NCI-H1048 (cell line): Measurements from ENCODE around the gene WBP1.
"Not testable (repeated sequence)": the region's sequence is repeated elsewhere in the genome, so short reads cannot be mapped to it uniquely, and the experiment has no call there.

Source experiments
- DNase-seq: peaks from one replicate; lab custom pipeline; 2025; lab: John Stamatoyannopoulos, UW

The WBP1 gene

GRCh38 chr2:74454654-74455511 is 3.4 kb upstream of the WBP1 start, which contains the start of gene INO80B:
Gene INO80B, plus strand, starts transcription at chr2:74455087. Its CDS starts 30 bp downstream, at chr2:74455117.
- DNase-seq: peak; percentile 92

GRCh38 chr2:74457129-74457548 is 1.1 kb upstream of the WBP1 start:
- no peak for DNase-seq

- peak; percentile 51 for DNase-seq
These were observed 598 bp upstream of the WBP1 start for GRCh38 chr2:74457549-74458131.

- DNase-seq: no peak
These were observed 713 bp downstream of the WBP1 start for GRCh38 chr2:74458938-74459363.

GRCh38 chr2:74459503-74460118 is 1.4 kb downstream of the WBP1 start:
- DNase-seq: not testable (repeated sequence)

- not testable (repeated sequence) for DNase-seq
These were observed 1.9 kb downstream of the WBP1 start for GRCh38 chr2:74460187-74460586.

- no peak for DNase-seq
These were observed 3.2 kb downstream of the WBP1 start for GRCh38 chr2:74461187-74462053.

- no peak for DNase-seq
These were observed 4.0 kb downstream of the WBP1 start for GRCh38 chr2:74462054-74462785.

GRCh38 chr2:74462786-74463105 is 4.5 kb downstream of the WBP1 start:
- DNase-seq: no peak

- DNase-seq: no peak
These were observed 6.2 kb downstream of the WBP1 start for GRCh38 chr2:74464406-74464805.

GRCh38 chr2:74470742-74471141 is 12.5 kb downstream of the WBP1 start:
- not testable (repeated sequence) for DNase-seq

- no peak for DNase-seq
These were observed 13.3 kb downstream of the WBP1 start for GRCh38 chr2:74471332-74472065.

- peak; percentile 84 for DNase-seq
These were observed 14.1 kb downstream of the WBP1 start, which contains the start of gene MRPL53 for GRCh38 chr2:74472086-74472944. Gene MRPL53, minus strand, starts transcription at chr2:74472680. Its CDS starts 20 bp downstream, at chr2:74472660.

- no peak for DNase-seq
These were observed 14.7 kb downstream of the WBP1 start for GRCh38 chr2:74472945-74473258.

GRCh38 chr2:74474481-74474880 is 16.2 kb downstream of the WBP1 start:
- DNase-seq: no peak

- DNase-seq: no peak
These were observed 16.7 kb downstream of the WBP1 start for GRCh38 chr2:74474899-74475298.

- DNase-seq: no peak
These were observed 23.2 kb downstream of the WBP1 start for GRCh38 chr2:74481431-74481830.

GRCh38 chr2:74481961-74482800 is 23.9 kb downstream of the WBP1 start:
- DNase-seq: no peak
